ENCODE results near the gene EYS.

GRCh38 chr6:64254558-64254957 is 1452.5 kb downstream of the EYS start:
- TF ChIP-seq CTCF (IDR thresholded peaks at IDR 0.05): no peak
- no peak for TF ChIP-seq POLR2A (IDR thresholded peaks at IDR 0.05)
- TF ChIP-seq POLR2AphosphoS5 (IDR thresholded peaks at IDR 0.05): no peak

All from stomach (tissue), 4 donors.